Hepatocyte (in vitro differentiated cells): ENCODE data around the gene PACRG.

Experiments used
- CTCF ChIP-seq: fragments of 200-600 bp; sonication (generic); IDR thresholded peaks from 2 replicates; pipeline ENCODE4 v1.5.1; 2016; ENCODE audit warnings: antibody characterized with exemption, mild to moderate bottlenecking; ENCODE audit not compliant: poor library complexity
- EZH2phosphoT487 ChIP-seq: fragments of 200-600 bp; sonication (generic); IDR thresholded peaks from one replicate; pipeline ENCODE4 v1.6.1; 2018; ENCODE audit warnings: antibody characterized with exemption, mild to moderate bottlenecking, low read depth, moderate library complexity; ENCODE audit not compliant: unreplicated experiment, severe bottlenecking

DNA sequence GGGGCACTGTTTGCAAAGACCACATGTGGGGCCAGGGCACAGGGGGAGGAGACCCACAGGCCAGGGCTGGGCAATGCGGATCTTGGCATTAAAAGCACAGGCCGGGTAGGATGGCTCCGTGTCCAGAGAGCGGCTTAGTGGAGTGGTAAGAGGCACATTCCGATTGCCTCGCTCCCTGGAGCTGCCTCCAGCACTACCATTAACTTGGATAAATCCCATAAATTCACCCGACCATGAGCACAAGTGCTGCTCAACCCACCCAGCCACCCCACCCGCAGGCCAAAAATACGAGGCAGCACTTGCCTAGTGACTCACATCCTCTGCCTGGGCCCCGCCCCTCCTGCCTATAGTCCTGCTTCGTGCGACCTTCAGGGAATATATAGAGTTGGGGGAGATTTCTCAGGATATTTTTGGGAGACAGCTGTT lies 619.3 kb downstream of the PACRG start:
- TF ChIP-seq CTCF = no peak
- no peak for TF ChIP-seq EZH2phosphoT487
